DND-41 (cell line): ENCODE measurements around the gene KIF4B.

Source experiments
- EZH2 ChIP-seq: IDR thresholded peaks from 3 replicates; pipeline ENCODE4 v1.6.1; 2012; ENCODE audit warnings: borderline replicate concordance, low read depth, mild to moderate bottlenecking, moderate library complexity, low read length, inconsistent platforms; ENCODE audit not compliant: severe bottlenecking
- TF ChIP-seq, protein P1 (sequence below): IDR thresholded peaks from 2 replicates; pipeline ENCODE4 v1.5.1; 2012; ENCODE audit warnings: borderline replicate concordance, low read length, moderate library complexity, mild to moderate bottlenecking; ENCODE audit not compliant: poor library complexity, severe bottlenecking; ENCODE audit errors: extremely low read depth

DNA sequence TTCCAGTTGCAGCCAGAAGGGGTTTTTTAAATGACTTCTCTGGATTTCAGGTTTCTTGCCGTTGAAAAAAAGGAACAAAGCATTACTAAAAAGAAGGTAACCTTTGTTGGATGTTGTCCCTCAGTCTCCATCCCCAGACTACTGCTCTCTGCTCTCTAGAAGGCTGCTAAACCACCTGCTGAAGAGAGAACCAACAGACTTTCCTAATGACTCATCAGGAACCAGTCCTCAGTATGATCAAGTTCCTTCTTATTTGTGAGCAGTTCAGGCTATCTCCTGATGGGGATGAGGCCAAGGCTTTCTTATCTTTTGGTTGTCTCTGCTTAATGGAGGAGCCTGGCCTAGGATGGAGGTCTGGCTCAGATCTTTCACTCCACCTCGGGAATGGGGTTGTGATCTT lies 4.1 kb downstream of the KIF4B start:
- TF ChIP-seq, protein P1, sequence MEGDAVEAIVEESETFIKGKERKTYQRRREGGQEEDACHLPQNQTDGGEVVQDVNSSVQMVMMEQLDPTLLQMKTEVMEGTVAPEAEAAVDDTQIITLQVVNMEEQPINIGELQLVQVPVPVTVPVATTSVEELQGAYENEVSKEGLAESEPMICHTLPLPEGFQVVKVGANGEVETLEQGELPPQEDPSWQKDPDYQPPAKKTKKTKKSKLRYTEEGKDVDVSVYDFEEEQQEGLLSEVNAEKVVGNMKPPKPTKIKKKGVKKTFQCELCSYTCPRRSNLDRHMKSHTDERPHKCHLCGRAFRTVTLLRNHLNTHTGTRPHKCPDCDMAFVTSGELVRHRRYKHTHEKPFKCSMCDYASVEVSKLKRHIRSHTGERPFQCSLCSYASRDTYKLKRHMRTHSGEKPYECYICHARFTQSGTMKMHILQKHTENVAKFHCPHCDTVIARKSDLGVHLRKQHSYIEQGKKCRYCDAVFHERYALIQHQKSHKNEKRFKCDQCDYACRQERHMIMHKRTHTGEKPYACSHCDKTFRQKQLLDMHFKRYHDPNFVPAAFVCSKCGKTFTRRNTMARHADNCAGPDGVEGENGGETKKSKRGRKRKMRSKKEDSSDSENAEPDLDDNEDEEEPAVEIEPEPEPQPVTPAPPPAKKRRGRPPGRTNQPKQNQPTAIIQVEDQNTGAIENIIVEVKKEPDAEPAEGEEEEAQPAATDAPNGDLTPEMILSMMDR = no peak
- TF ChIP-seq EZH2 = no peak
